ENCODE data around the gene SLC16A8. TPM values are rescaled to one million over a fixed set of nuclear protein-coding genes. Genes with fewer than 3 reads are reported as not detected.

SLC16A8 gene
- total and polyA plus RNA-seq, 2 experiments from 2014 or later, result 0.52 to 0.66 TPM

- H3K4me3 Mint-ChIP-seq, result no peak overlapping the region
- ATAC-seq (no peak), DNase-seq (ENCODE audit: low spot score) (no peak)
- Histone ChIP-seq H2AFZ (no peak overlapping the region), H4K20me1 (replicated peaks; ENCODE audit: insufficient read depth) (no peaks in the 10 kb centered on the region), H3K4me1 (ENCODE audit: insufficient read depth) (no peaks in the 10 kb centered on the region), H3K4me3 (no peak overlapping the region), H3F3A (replicated peaks; ENCODE audit: low read depth) (no peaks in the 10 kb centered on the region), H3K9me2 (ENCODE audit: insufficient read depth) (no peaks in the 10 kb centered on the region), H3K36me3 (ENCODE audit: insufficient read depth) (no peaks in the 10 kb centered on the region), H3K79me2 (replicated peaks; ENCODE audit: insufficient read depth) (no peaks in the 10 kb centered on the region), H3K27ac (ENCODE audit: low read depth) (no peak overlapping the region), H3K4me2 (no peak overlapping the region), H3K27me3 (ENCODE audit: insufficient read depth) (no peaks in the 10 kb centered on the region)
- H3K36me3 Mint-ChIP-seq (ENCODE audit: low read depth), result no peaks in the 10 kb centered on the region
- no peaks in the 10 kb centered on the region; the same call in 2 of the 3 replicates for H3K9me3 Mint-ChIP-seq
- TF ChIP-seq POLR2AphosphoS5 (IDR thresholded peaks at IDR 0.05; ENCODE audit: low read depth) (no peak), NANOG (IDR thresholded peaks at IDR 0.05; ENCODE audit: borderline replicate concordance) (no peak), STAT1 (IDR thresholded peaks at IDR 0.05; ENCODE audit: unreplicated experiment) (no peak), REST (IDR thresholded peaks at IDR 0.05; ENCODE audit: unreplicated experiment) (no peak), CTCF (conservative IDR thresholded peaks at IDR 0.05; ENCODE audit: low read depth in 2 of 2) (no peak), CREB1 (CRISPR knock-in tag; IDR thresholded peaks at IDR 0.05; ENCODE audit: low read depth) (no peak), EZH2 (IDR thresholded peaks at IDR 0.05; ENCODE audit: low read depth, unreplicated experiment) (no peak), ZNF331 (CRISPR knock-in tag; IDR thresholded peaks at IDR 0.05; ENCODE audit: low read depth) (no peak), JUNB (IDR thresholded peaks at IDR 0.05; ENCODE audit: unreplicated experiment) (no peak), ETS1 (IDR thresholded peaks at IDR 0.05) (no peak), ZNF114 (CRISPR knock-in tag; IDR thresholded peaks at IDR 0.05) (no peak), EZH2phosphoT487 (IDR thresholded peaks at IDR 0.05; ENCODE audit: unreplicated experiment) (no peak)
- TF ChIP-seq, protein P1, sequence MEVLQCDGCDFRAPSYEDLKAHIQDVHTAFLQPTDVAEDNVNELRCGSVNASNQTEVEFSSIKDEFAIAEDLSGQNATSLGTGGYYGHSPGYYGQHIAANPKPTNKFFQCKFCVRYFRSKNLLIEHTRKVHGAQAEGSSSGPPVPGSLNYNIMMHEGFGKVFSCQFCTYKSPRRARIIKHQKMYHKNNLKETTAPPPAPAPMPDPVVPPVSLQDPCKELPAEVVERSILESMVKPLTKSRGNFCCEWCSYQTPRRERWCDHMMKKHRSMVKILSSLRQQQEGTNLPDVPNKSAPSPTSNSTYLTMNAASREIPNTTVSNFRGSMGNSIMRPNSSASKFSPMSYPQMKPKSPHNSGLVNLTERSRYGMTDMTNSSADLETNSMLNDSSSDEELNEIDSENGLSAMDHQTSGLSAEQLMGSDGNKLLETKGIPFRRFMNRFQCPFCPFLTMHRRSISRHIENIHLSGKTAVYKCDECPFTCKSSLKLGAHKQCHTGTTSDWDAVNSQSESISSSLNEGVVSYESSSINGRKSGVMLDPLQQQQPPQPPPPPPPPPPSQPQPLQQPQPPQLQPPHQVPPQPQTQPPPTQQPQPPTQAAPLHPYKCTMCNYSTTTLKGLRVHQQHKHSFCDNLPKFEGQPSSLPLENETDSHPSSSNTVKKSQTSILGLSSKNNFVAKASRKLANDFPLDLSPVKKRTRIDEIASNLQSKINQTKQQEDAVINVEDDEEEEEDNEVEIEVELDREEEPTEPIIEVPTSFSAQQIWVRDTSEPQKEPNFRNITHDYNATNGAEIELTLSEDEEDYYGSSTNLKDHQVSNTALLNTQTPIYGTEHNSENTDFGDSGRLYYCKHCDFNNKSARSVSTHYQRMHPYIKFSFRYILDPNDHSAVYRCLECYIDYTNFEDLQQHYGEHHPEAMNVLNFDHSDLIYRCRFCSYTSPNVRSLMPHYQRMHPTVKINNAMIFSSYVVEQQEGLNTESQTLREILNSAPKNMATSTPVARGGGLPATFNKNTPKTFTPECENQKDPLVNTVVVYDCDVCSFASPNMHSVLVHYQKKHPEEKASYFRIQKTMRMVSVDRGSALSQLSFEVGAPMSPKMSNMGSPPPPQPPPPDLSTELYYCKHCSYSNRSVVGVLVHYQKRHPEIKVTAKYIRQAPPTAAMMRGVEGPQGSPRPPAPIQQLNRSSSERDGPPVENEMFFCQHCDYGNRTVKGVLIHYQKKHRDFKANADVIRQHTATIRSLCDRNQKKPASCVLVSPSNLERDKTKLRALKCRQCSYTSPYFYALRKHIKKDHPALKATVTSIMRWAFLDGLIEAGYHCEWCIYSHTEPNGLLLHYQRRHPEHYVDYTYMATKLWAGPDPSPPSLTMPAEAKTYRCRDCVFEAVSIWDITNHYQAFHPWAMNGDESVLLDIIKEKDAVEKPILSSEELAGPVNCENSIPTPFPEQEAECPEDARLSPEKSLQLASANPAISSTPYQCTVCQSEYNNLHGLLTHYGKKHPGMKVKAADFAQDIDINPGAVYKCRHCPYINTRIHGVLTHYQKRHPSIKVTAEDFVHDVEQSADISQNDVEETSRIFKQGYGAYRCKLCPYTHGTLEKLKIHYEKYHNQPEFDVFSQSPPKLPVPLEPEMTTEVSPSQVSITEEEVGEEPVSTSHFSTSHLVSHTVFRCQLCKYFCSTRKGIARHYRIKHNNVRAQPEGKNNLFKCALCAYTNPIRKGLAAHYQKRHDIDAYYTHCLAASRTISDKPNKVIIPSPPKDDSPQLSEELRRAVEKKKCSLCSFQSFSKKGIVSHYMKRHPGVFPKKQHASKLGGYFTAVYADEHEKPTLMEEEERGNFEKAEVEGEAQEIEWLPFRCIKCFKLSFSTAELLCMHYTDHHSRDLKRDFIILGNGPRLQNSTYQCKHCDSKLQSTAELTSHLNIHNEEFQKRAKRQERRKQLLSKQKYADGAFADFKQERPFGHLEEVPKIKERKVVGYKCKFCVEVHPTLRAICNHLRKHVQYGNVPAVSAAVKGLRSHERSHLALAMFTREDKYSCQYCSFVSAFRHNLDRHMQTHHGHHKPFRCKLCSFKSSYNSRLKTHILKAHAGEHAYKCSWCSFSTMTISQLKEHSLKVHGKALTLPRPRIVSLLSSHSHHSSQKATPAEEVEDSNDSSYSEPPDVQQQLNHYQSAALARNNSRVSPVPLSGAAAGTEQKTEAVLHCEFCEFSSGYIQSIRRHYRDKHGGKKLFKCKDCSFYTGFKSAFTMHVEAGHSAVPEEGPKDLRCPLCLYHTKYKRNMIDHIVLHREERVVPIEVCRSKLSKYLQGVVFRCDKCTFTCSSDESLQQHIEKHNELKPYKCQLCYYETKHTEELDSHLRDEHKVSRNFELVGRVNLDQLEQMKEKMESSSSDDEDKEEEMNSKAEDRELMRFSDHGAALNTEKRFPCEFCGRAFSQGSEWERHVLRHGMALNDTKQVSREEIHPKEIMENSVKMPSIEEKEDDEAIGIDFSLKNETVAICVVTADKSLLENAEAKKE (CRISPR knock-in tag; IDR thresholded peaks at IDR 0.05), result no peak
- H3K27me3 Mint-ChIP-seq (ENCODE audit: insufficient read depth, low read depth, poor library complexity), result peaks cover 5% of the 10 kb centered on the region
- H3K27ac Mint-ChIP-seq, result no peak overlapping the region
- H3K4me1 Mint-ChIP-seq, result no peaks in the 10 kb centered on the region; the same call in 2 of the 3 replicates
These were observed 41.5 kb downstream of the SLC16A8 start for GRCh38 chr22:38042488-38042790.
